NCI-H1417 treated with DMSO at 0.1 percent for 48 hours (cell line): ENCODE measurements around the gene TBL1X.

Experiments
- DNase-seq: peaks from one replicate; lab custom pipeline; 2025; lab: John Stamatoyannopoulos, UW

TBL1X gene

DNA sequence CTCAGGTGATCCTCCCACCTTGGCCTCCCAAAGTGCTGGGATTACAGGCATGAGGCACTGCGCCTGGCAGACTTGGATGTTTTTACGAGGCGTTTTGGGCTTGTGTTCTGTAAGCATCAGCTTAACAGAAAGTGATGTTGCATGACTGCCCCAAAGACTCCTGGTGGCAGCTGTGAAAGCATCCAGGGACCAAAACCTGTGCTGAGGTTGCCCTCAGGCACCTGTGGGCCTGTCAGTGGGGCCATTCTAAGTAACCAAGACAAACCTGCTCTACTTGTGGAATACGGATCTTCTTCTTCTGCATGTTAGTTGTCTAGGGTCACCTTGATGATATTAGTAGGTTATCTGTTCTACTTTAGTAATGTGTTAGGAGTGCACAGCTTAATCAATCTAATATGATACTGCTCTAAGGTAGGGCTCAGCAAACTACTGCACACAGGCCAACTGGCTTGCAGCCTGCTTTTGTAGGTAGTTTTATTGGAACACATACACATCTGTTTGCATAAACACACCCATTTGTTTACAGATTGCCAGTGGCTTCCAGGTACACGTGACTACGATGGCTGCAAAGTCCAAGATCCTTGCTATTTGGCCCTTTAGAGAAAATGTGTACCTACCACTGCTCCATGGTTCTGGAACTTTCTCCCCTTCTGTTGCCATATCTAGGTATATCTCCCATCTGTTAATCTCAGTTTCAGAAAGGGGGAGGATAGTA lies 164.1 kb downstream of the TBL1X start:
- DNase-seq: no peak

DNA sequence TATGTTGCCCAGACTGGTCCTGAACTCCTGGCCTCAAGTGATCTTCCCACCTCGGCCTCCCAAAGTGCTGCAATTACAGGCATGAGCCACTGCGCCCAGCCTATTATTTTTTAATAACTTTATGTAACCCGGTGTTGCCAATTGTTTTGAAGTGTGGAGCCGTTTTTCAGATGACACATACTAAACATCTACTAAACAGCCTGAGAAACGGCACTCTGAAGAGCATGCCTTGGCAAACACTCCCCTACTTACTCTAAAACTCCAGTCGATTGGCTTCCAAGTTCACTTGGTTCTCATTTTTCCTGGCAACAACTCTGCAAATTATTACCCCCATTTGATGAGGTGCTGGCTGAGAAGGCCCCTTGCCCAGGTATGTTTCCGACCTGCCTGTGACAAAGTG lies 169.7 kb downstream of the TBL1X start:
- DNase-seq: no peak

DNA sequence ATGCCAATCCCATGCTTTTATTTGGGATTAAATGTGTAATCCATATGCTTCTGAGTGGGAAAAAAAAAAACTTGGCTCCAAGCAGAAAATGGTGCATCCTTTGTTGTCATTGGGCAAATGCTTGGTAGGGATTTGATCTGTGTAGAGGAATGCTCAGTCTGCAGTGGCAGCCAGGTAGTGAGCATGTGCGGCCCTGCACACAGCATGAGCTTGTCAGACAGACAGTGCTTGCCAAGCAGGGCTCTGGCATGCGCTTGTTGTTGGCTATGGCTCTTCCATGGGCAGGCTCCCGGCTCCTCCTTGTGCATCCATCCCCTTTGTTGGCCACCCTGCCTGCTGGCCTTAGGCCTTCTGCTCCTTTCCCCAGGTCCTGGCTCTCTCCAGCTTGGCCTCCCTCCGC lies 170.5 kb downstream of the TBL1X start:
- no peak for DNase-seq

DNA sequence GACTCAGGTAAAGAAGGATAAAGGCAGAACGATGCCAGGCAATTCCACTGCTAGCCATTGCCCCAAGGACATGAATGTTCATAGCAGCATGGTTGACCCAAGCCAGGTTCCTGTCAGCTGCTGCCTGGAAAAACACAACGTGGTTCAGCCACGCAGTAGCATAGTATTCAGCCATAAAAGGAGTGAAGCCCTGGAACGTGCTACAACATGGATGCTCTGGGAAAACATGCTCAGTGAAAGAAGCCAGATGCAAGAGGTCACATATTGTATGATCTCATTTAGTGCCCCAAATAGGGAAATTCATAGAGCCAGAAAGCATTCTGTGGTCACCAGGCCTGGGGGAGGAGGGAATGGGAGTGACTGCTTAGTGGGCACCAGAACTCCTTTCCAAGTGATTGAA lies 170.9 kb downstream of the TBL1X start:
- no peak for DNase-seq

DNA sequence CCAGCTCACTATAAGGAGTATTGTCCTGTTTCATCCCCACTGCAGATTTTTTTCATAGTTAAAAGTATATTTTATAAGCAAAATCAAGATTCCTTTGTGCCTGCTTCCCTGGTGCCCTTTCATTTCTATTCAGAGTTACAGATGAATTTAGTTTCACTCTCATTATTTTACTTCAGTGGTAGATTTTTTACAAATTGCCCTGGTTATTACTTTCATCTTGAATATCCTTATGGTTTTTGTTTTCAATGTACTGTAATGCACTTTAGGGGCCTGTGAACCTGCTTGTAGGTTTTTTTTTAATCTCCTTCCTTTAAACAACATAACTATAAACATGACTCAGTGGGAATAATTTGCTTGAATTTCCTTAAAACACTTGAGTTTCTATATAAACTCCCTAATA lies 174.0 kb downstream of the TBL1X start:
- no peak for DNase-seq

DNA sequence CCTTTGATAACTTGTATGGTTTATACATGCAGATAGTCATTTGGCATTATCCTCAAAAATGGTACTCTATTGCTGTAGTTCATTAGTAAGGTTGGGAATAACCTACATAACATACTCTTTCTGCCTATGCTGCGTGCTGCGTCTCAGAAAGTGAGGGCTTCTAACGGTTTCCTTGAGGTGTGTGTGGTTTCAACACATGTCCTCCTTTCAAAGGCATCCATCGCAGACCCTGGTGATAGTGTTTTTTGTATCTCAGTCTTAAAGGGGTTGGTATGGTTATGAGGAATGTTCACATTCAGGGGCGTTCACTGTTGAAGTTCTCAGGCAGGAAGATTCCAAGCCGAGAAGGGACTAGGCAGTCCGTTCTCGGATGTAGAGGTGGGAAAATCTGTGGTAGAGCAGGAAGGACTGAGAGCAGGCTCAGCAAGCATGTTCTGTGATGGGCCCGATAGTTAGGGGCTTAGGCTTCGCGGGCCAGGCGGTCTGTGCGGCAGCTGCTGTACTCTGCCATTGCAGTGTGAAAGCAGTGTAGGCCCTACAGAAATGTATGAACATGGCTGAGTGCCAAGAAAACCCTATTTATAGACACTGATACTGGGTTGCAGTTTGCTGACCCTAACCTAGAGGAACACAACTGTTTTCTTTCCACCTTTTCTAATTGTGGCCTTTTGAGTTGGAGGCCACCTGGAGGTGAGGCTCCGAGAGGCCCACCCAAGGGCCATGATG lies 177.6 kb downstream of the TBL1X start:
- DNase-seq: no peak

DNA sequence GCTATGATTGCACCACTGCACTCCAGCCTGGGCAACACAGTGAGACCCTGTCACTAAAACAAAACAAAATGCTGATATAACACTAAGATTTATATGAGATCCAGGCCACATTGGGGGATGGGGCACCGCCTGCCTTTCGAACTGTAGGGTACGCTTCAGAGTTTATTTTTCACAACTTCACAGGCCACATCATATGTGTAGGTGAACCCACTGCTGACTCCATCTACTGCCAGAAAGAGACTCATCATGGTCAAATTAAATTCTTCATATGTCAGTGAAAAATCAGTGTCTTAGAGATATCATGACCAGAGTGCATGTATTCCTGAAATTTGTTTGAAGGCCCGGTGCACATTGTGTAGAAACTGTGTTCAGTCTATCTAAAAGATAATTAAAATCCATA lies 178.9 kb downstream of the TBL1X start:
- DNase-seq: no peak

DNA sequence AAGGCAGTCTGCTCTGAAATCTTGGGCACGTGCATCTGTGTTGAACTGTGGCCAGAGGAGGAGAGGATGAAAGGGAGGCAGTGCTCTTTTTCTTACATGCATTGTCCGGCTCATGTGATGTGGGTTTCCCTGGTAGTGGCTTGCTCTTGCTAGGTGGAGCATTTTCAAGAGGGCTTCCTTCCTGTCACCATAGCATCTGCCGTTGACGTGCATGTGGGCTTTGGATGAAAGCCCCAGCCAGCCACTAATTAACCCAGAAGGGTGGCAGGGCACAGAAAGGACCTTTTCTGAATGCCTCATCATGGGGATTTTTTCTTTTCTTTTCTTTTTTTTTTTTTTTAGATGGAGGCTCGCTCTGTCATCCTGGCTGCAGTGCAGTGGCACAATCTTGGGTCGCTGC lies 179.5 kb downstream of the TBL1X start:
- no peak for DNase-seq

DNA sequence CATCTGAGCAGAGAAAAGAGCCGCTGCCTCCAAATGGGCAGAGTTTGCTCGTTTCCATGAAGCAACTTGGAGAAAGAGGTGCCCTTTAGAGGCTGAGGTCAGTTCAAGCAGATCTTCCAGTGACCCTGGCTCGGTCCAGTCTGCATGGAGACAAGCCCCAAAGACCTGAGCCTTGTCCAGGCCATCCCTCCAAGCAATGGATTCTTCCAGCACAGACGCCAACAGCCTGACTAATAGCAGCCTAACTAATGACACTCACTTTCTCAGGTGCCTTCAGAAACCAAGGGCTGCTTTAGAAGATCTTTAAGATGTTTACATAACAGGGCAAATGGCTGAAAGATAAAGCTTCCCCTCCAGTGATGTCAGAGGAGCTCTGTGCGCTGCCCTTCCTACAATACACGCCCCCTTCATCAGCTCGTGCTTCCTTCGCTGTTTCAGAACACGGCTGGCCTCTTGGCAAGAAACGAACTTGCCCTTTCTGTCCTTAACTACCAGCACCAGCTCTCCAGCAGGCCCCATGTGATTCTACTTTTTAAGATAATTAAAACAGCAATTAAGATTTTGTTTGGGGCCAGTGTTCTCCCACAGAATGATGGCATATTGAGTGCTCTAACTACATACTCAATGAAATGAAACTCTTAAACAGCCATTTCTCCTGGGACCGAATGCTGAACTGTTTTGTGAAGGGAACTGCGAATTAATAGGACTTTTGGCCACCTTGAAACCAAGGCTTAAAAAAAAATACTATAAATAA lies 181.8 kb downstream of the TBL1X start:
- no peak for DNase-seq

DNA sequence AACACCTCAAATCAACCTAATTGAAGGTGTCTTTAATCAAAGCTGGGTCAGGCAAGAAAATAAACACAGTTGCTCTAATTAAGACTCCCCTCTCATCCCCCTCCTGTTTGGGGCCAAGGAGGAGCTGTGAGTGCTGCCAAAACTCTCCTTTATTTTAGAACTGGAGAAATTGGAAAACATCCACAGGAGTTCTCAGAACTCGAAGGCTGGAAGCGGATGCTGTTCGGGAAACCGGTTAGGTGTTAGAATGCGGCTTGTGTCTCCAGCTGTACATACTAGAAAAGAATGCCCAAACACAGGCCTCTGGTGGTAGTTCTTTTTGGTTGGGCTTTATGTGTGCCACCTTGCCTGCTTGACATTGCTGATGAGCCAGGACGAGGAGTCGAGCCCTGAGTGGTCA lies 182.6 kb downstream of the TBL1X start:
- DNase-seq: no peak

DNA sequence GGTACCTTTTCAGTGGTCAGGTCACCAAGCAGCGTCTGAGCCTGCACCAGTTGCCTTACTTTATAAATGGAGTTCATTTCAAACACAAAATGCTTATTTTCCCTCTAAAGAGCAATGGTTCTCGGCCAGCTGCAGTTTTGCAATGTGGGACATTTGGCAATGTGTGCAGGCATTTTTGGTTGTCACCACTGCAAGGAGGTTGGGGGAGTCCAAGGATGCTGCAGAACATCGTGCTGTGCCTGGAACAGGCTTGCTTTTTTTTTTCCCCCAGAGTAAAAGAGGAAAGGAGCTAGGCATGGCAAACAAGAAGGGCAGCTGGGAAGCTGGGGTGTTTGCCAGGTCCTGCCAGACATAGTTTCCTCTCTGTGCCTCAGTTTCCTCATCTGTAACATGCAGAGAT lies 185.2 kb downstream of the TBL1X start:
- DNase-seq: no peak

DNA sequence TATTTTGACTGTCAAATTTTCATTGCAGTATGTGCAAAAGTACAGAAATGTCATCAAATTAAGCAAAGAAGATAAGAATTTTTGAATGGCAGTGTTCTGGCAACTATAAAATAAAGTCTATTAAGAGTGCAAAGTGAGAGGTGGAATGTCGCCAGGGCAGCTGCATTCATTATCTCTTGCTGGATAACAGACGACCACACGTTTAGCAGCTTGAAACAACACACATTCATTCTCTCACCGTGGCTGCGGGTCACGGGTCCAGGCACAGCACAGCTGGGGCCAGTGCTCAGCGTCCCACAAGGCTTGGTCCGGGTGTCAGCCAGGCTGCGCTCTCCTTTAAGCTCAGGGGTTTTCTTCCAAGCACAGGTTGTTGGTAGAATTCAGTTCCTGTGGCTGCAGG lies 186.9 kb downstream of the TBL1X start:
- DNase-seq: no peak

DNA sequence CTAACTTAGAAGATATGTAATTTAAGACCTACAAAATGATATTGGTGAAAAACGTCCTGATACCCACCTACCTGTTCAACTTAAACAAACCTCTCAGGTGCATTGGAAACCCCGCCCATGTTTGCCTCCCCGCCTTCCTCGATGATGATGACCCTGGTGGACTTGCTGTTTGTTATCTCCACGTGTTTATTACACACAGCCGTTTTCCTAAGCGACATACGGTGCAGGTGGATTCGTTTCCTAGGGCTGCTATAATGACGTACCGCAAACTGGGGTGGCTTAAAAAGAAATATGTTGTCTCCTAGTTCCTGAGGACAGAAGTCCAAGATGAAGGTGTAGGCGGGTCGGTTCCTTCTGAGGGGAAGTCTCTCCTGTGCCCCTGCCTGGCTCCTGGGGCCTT lies 190.1 kb downstream of the TBL1X start:
- DNase-seq: no peak

DNA sequence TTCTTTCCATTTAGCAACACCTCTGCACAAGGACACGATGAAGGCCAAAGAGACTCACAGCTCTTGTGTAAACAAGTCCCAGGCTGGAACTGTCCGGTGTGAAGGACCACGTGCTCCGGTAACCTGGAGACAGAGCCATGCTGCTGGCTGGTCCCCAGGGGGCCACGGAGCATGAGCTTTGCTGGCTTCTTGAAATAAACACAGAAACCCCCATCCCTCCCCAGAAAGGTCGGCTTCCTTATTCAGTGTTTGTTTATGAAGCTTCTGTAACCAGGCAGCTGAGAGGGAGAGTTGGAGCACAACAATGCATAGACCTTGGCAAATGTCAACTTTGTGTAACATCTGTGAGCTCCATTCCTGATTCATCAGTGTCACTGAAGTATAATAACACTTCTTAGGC lies 191.4 kb downstream of the TBL1X start:
- DNase-seq: no peak

DNA sequence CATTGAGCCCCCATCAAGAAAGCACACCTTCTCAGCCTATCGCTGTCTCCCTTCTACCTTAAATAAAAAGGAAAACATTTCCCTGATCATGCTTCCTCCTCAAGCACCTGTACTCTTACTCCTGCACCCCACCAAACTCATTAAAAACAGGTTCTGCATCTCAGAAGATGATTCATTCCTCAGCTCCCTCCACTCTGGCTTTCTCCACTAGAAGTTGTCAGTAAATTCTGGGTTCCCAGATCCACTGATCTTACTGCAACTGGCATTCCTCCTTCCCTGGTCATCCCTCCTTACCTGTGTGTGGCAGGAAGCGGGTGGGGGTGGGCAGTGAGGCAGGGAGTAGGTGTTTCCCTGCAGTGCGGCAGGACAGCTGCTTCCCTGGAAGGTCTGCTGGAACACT lies 192.0 kb downstream of the TBL1X start:
- DNase-seq: no peak

DNA sequence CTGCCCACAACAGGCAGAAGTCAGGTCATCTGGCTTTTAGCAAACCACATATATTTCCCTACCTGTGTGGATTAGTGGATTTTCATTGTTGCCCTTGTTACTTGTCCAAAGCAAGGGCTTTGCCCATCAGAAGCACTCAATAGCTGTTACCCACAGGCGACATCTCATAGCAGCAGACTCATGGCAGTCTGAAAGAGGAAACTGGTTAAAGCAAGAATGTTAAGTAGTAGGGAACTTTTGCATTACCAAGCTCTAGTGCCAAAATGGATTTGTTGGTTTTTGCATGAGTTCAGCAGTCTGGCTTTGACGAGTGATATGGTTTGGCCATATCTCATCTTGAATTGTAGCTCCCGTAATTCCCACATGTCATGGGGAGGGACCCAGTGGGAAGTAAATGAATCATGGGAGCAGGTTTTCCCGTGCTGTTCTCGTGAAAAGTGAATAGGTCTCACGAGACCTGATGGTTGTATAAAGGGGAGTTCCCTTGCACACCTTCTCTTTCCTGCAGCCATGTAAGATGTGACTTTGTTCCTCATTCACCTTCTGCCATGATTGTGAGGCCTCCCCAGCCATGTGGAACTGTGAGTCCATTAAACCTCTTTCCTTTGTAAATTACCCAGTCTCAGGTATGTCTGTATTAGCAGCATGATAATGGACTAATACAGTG lies 192.9 kb downstream of the TBL1X start:
- DNase-seq: no peak

DNA sequence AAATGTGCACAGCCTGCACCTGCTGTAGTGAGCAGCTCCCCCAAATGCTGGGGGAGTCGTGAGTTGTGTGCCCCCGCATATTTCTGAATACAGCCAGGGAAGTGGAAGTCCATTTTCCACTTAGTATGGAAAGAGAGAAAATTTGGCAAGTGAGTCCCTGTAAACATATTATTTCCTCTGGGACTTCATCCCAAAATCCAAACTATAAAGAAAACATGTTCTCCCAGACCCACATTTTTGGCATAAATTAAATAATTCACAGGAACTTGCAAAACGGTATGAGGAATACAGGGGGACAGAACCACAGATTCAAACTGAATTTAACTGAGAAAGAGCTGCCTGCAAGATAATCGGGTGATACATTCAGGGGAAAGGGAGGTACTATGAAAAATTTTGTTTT lies 193.6 kb downstream of the TBL1X start:
- no peak for DNase-seq

DNA sequence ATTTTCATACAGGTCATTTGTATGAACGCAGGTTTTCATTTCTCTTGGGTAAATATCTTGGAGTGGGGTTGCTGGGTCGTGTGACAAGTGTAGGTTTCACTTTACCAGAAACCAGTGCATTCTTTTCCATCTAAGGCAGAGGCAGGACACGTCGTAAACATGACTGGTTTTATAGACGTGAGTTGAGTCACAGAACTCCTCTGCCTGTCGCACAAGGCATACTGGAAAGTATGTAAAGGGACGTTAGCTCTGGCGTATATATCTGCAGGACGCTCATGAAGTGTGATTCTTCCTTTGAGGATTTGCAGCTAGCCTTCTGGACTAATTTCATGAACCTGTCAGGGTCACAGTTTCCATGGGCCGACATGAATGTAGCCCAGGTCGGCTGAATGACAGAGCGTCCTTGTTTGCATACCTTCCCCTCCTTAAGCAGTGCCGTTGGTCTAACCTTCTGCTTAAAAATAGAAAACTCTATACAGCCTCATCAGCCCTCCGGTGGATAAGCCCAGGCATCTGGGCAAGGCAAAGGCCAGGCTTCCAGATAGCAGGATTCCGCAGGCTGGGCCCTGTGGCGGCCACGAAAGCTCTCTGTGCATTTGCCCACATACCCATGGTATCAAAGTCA lies 194.8 kb downstream of the TBL1X start:
- no peak for DNase-seq

DNA sequence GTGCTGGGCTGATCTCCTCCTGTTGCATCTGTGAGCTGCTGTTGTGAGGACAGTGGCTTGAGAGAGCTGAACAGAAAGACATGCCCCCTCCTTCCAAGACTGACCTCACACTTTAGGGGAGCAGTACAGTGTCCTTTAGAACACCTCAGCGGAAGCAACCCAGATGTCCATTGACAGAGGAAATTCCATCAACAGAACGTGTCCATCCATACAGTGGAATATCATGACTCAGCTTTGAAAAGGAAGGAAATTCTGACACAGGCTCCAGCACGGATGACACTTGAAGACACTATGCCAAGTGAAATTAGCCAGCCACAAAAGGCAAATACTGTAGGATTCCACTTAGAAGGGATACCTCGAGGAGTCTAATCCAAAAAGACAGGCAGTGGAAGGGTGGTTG lies 197.3 kb downstream of the TBL1X start:
- DNase-seq: no peak

DNA sequence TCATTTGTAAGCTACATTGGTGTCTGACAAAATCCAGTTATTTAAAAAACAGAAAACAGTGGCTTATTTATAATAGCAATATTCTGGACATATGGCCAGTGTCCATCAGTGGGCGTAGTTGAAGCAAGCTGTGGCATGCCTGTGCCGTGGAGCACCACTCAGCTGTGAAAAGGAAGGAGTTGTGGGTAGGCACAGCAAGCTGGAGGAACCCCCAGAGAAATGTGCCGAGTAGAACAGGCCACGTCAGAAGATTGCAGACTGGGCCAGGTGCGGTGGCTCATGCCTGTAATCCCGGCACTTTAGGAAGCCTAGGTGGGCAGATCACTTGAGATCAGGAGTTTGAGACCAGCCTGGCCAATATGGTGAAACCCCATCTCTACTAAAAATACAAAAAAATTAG lies 198.4 kb downstream of the TBL1X start:
- no peak for DNase-seq

DNA sequence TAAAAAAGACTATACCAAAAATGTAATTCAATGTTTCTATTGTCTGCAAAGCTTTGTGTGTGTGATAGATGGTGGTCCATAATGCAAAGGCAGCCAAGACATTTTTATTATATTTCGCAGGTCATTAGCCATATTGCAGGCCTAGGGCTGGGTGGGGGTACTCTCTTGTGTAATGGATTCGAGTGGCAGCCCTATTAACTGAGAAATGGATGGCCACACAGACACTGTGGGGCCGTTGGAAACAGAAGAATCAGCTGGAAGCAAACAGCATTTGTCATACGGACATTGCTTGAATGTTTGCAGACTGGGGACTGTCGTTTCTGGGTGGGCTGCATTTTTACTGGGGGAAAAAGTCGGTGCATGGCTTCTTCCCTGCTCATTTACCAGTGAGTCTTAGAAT lies 199.4 kb downstream of the TBL1X start:
- no peak for DNase-seq

DNA sequence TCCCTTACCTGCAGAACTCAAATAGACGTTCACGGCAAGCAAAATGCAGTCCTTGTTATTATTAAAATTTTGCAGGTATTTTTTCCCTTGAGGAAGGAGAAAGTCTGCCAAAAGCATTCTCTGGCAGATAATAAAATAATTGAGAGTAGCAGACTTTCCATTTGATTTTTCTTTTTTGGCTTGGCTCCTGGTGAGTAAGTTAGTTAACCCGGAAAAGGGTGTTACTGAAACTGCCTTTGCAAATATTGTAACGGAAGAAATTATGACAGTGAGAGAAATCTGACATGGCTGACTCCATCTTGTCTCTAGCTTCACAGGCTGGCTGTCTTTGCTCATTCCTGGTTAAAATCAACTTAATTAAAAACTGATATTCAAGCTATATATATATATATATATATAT lies 200.3 kb downstream of the TBL1X start:
- DNase-seq: no peak
